ENCODE results near the gene TMEM170B. TPM values are rescaled to one million over a fixed set of nuclear protein-coding genes. Genes with fewer than 3 reads are reported as not detected.
A peak's percentile ranks its signal among the peaks of the same experiment; 100 is the strongest.

The TMEM170B gene
- total and polyA plus RNA-seq, 2 experiments from 2014 or later = 0.14 to 0.54 TPM

DNA sequence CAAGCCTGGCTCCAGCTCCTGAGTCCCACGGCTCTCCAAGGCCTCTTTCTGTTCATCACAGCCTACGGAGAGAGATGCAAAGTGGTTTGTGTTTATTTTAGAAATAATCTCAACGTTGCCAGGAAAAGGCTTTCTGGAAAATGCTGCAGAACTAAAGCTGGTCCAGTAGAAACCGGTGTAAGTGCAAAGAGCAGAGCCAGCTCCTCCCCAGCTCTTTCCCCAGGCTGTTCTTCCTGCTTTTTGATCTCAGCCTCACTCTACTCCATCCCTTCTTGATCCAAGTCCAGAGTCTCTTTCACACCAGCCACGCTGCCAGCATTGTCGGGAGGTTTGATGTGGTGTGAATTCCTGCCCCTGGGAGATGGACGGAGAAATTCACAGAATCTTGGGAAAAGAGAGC lies 69.8 kb downstream of the TMEM170B start:
- Histone ChIP-seq H3K27me3 (replicated peaks; ENCODE audit: insufficient read depth) (no peaks in the 10 kb centered on the region), H3K4me2 (ENCODE audit: unreplicated experiment) (no peak overlapping the region), H3K27ac (no peak overlapping the region), H2AFZ (peak overlapping the region; percentile 48; the same call in 1 of the 2 replicates), H3K4me3 (no peak overlapping the region), H4K20me1 (ENCODE audit: insufficient read depth) (no peaks in the 10 kb centered on the region), H3K36me3 (ENCODE audit: low read depth) (no peaks in the 10 kb centered on the region), H3K9ac (no peak overlapping the region), H3K9me2 (ENCODE audit: insufficient read depth) (no peaks in the 10 kb centered on the region), H3F3A (ENCODE audit: insufficient read depth) (peaks cover 13% of the 10 kb centered on the region), H3K4me1 (ENCODE audit: insufficient read depth) (peaks cover 24% of the 10 kb centered on the region), H3K9me3 (ENCODE audit: low read depth) (no peaks in the 10 kb centered on the region), H3K79me2 (ENCODE audit: insufficient read depth) (no peaks in the 10 kb centered on the region)
- 37 to 48% methylated on average over 7 of the region's 7 CpGs for WGBS, 2 experiments (ENCODE audit: low coverage in 1 of 2, low lambda C conversion rate in 2 of 2, missing lambda C conversion rate in 2 of 2)
- in situ Hi-C loops (cut with MboI) = loop anchor here (25.0 kb wide), 1 partner anchor 1280 kb away; no protein-coding TSS in a partner anchor
- DNase-seq = no peak
- no peak for TF ChIP-seq EZH2 (IDR thresholded peaks at IDR 0.05; ENCODE audit: insufficient read depth, poor library complexity, severe bottlenecking)
- TF ChIP-seq EZH2phosphoT487 (IDR thresholded peaks at IDR 0.05; ENCODE audit: insufficient read depth, low read depth) = no peak

DNA sequence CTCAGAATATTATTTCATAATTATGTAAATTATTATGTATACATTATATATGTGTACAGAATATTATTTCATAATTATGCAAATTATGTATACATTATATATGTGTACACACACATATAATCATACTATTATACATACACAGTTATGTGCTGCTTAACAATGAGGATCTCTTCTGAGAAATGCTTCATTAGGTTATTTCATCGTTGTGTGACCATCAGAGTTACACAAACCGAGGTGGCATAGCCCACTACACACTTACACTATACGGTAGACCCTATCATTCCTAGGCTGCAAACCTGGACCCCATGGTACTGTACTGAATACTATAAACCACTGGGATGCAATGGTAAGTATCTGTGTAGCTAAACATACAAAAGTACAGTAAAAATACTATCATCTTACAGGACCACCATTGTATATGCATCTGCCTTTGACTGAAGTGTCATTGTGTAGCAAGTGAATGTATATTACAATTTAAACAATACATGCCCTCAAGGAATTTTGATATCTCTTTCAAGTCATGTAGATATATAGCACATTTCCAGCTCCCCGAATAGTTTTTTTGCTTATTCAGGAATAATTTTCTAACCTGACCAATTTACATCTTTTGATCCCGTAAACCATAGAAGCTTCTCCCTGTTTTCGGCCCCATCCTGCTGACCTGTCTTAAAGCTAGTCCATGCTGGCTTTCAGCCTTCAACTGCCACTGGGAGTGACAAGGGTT lies 71.2 kb downstream of the TMEM170B start:
- no peaks in the 10 kb centered on the region for H3K9me3 ChIP-seq (ENCODE audit: low read depth)
- H3K4me2 ChIP-seq (ENCODE audit: unreplicated experiment) = peak overlapping the region; percentile 46
- H3K79me2 ChIP-seq (ENCODE audit: insufficient read depth) = no peaks in the 10 kb centered on the region
- in situ Hi-C loops (cut with MboI) = loop anchor here (25.0 kb wide), 1 partner anchor 1279 kb away; no protein-coding TSS in a partner anchor
- DNase-seq = no peak
- no peak overlapping the region for H3K4me3 ChIP-seq
- 95 to 97% methylated on average over 6 of the region's 6 CpGs for WGBS, 2 experiments (ENCODE audit: low coverage in 1 of 2, low lambda C conversion rate in 2 of 2, missing lambda C conversion rate in 2 of 2)
- H3K9ac ChIP-seq = peak overlapping the region; percentile 50
- peaks cover 33% of the 10 kb centered on the region for H3K4me1 ChIP-seq (ENCODE audit: insufficient read depth)
- H3K36me3 ChIP-seq (ENCODE audit: low read depth) = no peaks in the 10 kb centered on the region
- peaks cover 25% of the 10 kb centered on the region for H3F3A ChIP-seq (ENCODE audit: insufficient read depth)
- H2AFZ ChIP-seq = no peak overlapping the region
- no peaks in the 10 kb centered on the region for H3K27me3 ChIP-seq (replicated peaks; ENCODE audit: insufficient read depth)
- no peak for TF ChIP-seq EZH2 (IDR thresholded peaks at IDR 0.05; ENCODE audit: insufficient read depth, poor library complexity, severe bottlenecking)
- no peaks in the 10 kb centered on the region for H3K9me2 ChIP-seq (ENCODE audit: insufficient read depth)
- H3K27ac ChIP-seq = peak overlapping the region; percentile 88
- H4K20me1 ChIP-seq (ENCODE audit: insufficient read depth) = no peaks in the 10 kb centered on the region

DNA sequence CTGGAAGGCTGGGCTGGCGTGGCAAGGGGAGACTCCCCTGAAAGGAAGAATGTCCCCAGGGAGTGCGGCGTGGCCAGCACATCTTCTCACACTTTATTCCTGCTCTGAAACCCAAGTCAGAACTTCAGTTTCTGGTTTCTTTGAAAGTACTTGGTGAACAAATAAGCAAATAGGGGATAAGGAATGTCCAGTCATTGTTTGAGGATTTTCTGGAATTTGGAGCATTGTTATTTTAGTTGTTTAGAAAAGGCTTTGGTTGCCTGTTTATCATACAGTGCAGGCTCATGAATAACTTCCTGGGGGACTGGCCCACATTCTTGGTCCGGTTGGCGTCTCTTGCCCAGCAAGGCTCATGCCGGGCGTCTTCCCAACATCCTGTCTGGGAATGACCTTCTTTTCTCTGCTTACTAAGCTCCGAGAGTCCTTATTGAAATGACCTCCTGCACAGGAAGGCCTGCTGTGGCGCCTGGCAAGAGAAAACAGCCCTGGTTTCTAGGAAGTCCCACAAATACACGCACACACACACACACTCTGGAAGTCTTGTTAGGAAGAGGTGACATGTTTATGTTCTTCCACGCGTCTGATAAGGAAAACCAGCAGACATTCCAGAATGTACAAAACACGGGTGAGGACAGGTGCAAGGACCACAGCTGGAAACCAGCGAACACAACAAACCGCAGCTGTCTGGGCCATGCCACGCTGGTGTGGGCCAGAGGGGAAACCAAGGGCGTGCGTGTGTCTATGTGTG lies 71.9 kb downstream of the TMEM170B start:
- peaks cover 40% of the 10 kb centered on the region for H3K4me1 ChIP-seq (ENCODE audit: insufficient read depth)
- in situ Hi-C loops (cut with MboI) = loop anchor here (25.0 kb wide), 1 partner anchor 1278 kb away; no protein-coding TSS in a partner anchor

DNA sequence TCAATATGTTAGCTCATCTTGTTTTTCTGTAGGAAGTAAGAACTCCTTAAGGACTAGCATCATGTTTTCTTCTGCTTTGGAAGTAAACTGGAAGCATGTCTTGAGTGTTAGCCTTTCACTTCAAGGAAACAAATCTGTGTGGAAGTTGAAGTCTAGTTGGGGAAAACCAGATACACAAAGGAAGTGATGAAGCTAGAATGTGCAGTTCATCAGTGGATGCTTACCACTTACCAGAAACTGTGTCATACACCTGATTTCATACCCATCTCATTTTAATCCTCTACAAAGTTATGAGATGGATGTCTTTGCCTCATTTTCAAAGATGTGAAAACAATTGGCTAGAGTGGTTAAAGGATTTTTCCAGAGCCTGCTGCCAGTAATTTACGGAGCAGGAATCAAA lies 75.8 kb downstream of the TMEM170B start:
- H2AFZ ChIP-seq = no peak overlapping the region
- in situ Hi-C loops (cut with MboI) = loop anchor here (25.0 kb wide), 1 partner anchor 1274 kb away; no protein-coding TSS in a partner anchor
- H3K9ac ChIP-seq = no peak overlapping the region
- WGBS, 2 experiments (ENCODE audit: low coverage in 1 of 2, low lambda C conversion rate in 2 of 2, missing lambda C conversion rate in 2 of 2) = 97 to 100% methylated on average over 1 of the region's 1 CpG
- no peak overlapping the region for H3K4me3 ChIP-seq
- peaks cover 46% of the 10 kb centered on the region for H3F3A ChIP-seq (ENCODE audit: insufficient read depth)
- no peak for DNase-seq
- no peaks in the 10 kb centered on the region for H4K20me1 ChIP-seq (ENCODE audit: insufficient read depth)
- no peaks in the 10 kb centered on the region for H3K9me3 ChIP-seq (ENCODE audit: low read depth)
- H3K9me2 ChIP-seq (ENCODE audit: insufficient read depth) = no peaks in the 10 kb centered on the region
- peaks cover 52% of the 10 kb centered on the region for H3K4me1 ChIP-seq (ENCODE audit: insufficient read depth)
- no peaks in the 10 kb centered on the region for H3K36me3 ChIP-seq (ENCODE audit: low read depth)
- no peak for TF ChIP-seq EZH2phosphoT487 (IDR thresholded peaks at IDR 0.05; ENCODE audit: insufficient read depth, low read depth)
- no peak for TF ChIP-seq EZH2 (IDR thresholded peaks at IDR 0.05; ENCODE audit: insufficient read depth, poor library complexity, severe bottlenecking)
- H3K27me3 ChIP-seq (replicated peaks; ENCODE audit: insufficient read depth) = no peaks in the 10 kb centered on the region
- peak overlapping the region; percentile 89 for H3K27ac ChIP-seq
- no peaks in the 10 kb centered on the region for H3K79me2 ChIP-seq (ENCODE audit: insufficient read depth)
- H3K4me2 ChIP-seq (ENCODE audit: unreplicated experiment) = no peak overlapping the region

More for the DNA sequence above, 71.9 kb downstream of the TMEM170B start:
- Histone ChIP-seq H3K9me3 (ENCODE audit: low read depth) (no peaks in the 10 kb centered on the region), H2AFZ (no peak overlapping the region), H4K20me1 (ENCODE audit: insufficient read depth) (no peaks in the 10 kb centered on the region), H3K4me2 (ENCODE audit: unreplicated experiment) (peak overlapping the region; percentile 46), H3K36me3 (ENCODE audit: low read depth) (no peaks in the 10 kb centered on the region), H3K4me3 (no peak overlapping the region), H3F3A (ENCODE audit: insufficient read depth) (peaks cover 33% of the 10 kb centered on the region), H3K79me2 (ENCODE audit: insufficient read depth) (no peaks in the 10 kb centered on the region), H3K9me2 (ENCODE audit: insufficient read depth) (no peaks in the 10 kb centered on the region), H3K9ac (peak overlapping the region; percentile 50), H3K27ac (peak overlapping the region; percentile 88), H3K27me3 (replicated peaks; ENCODE audit: insufficient read depth) (no peaks in the 10 kb centered on the region)
- TF ChIP-seq EZH2 (IDR thresholded peaks at IDR 0.05; ENCODE audit: insufficient read depth, poor library complexity, severe bottlenecking) = no peak
- 0 out of 2 replicates have a peak, but pooled peaks have one; percentile 61 for TF ChIP-seq EZH2phosphoT487 (IDR thresholded peaks at IDR 0.05; ENCODE audit: insufficient read depth, low read depth)
- WGBS, 2 experiments (ENCODE audit: low coverage in 1 of 2, low lambda C conversion rate in 2 of 2, missing lambda C conversion rate in 2 of 2) = 51 to 59% methylated on average over 18 of the region's 18 CpGs
- peak; percentile 96 for DNase-seq
